IMR-90 (cell line): ENCODE data around the gene BMP7. TPM values are rescaled to one million over a fixed set of nuclear protein-coding genes. Genes with fewer than 3 reads are reported as not detected.

Experiments
- ATAC-seq: fragments of 200-7000 bp; cut with Tn5 transposase; 2 replicates; pipeline ENCODE4 v1.9.1; 2020; ENCODE audit warnings: low read depth, mild to moderate bottlenecking, moderate library complexity
- BruUV-seq: library from RNA; stranded (reverse); fragments of 400-500 nt; replicated peaks from 2 replicates; lab custom pipeline; 2021; lab: Mats Ljungman, UMichigan
- CTCF ChIA-PET: fragments of 300-600 bp; formaldehyde crosslinking; extraction: SDS; loops from one replicate; lab custom pipeline; 2021; ENCODE audit warnings: antibody characterized with exemption; lab: Yijun Ruan, JAX
- POLR2A ChIA-PET: fragments of 300-600 bp; sonication (Branson Sonifier 250); formaldehyde crosslinking; loops from one replicate; lab custom pipeline; 2022; ENCODE audit warnings: antibody characterized with exemption; ENCODE audit not compliant: unreplicated experiment; lab: Charles Lee
- DNase-seq: peaks from one replicate; pipeline ENCODE4 v3.0.0; 2013
- H2AFZ ChIP-seq: replicated peaks from 2 replicates; pipeline ENCODE3; 2013; ENCODE audit warnings: low read length, mild to moderate bottlenecking; ENCODE audit not compliant: poor library complexity
- H2AK5ac ChIP-seq: 2 replicates; pipeline ENCODE4 v1.6.1; 2013; ENCODE audit warnings: low read depth, low read length, inconsistent platforms
- H2AK9ac ChIP-seq: replicated peaks from 2 replicates; pipeline ENCODE3; 2013; ENCODE audit warnings: mild to moderate bottlenecking, low read depth, low read length, moderate library complexity; ENCODE audit not compliant: poor library complexity
- H2BK120ac ChIP-seq: 2 replicates; pipeline ENCODE4 v1.6.1; 2013; ENCODE audit warnings: low read depth, low read length, inconsistent platforms
- H2BK15ac ChIP-seq: 3 replicates; pipeline ENCODE4 v1.6.1; 2013; ENCODE audit warnings: low read depth, low read length, inconsistent platforms
- H2BK20ac ChIP-seq: 2 replicates; pipeline ENCODE4 v1.6.1; 2013; ENCODE audit warnings: low read depth, mild to moderate bottlenecking, inconsistent platforms, low read length, moderate library complexity
- H2BK5ac ChIP-seq: 2 replicates; pipeline ENCODE4 v1.6.1; 2013; ENCODE audit warnings: mild to moderate bottlenecking, low read depth, low read length, inconsistent platforms; ENCODE audit not compliant: poor library complexity, severe bottlenecking
- H3K14ac ChIP-seq: replicated peaks from 2 replicates; pipeline ENCODE4 v1.6.1; 2013; ENCODE audit warnings: low read depth, low read length, inconsistent platforms
- H3K18ac ChIP-seq: 2 replicates; pipeline ENCODE4 v1.6.1; 2013; ENCODE audit warnings: low read depth, low read length, control low read depth
- H3K23ac ChIP-seq: 2 replicates; pipeline ENCODE4 v1.6.1; 2013; ENCODE audit warnings: low read depth, low read length, inconsistent platforms
- H3K27ac ChIP-seq: 2 replicates; pipeline ENCODE4 v1.5.1; 2013; ENCODE audit warnings: mild to moderate bottlenecking, control low read depth, low read length; ENCODE audit not compliant: insufficient read depth
- H3K27me3 ChIP-seq: 2 replicates; pipeline ENCODE4 v1.6.1; 2013; ENCODE audit warnings: low read length; ENCODE audit not compliant: control insufficient read depth, insufficient read depth
- H3K36me3 ChIP-seq: 2 replicates; pipeline ENCODE4 v1.6.1; 2013; ENCODE audit warnings: low read length, mixed read lengths; ENCODE audit not compliant: control insufficient read depth, insufficient read depth
- H3K4ac ChIP-seq: 2 replicates; pipeline ENCODE4 v1.6.1; 2013; ENCODE audit warnings: low read depth, low read length, inconsistent platforms
- H3K4me1 ChIP-seq: 2 replicates; pipeline ENCODE4 v1.6.1; 2013; ENCODE audit warnings: low read length, mixed read lengths; ENCODE audit not compliant: control insufficient read depth, insufficient read depth
- H3K4me2 ChIP-seq: 2 replicates; pipeline ENCODE4 v1.6.1; 2013; ENCODE audit warnings: low read depth, mild to moderate bottlenecking, control low read depth, low read length, moderate library complexity
- H3K4me3 ChIP-seq: 2 replicates; pipeline ENCODE4 v1.5.1; 2013; ENCODE audit warnings: low read depth, mild to moderate bottlenecking, control low read depth, low read length, moderate library complexity; ENCODE audit not compliant: insufficient read depth
- H3K56ac ChIP-seq: 2 replicates; pipeline ENCODE4 v1.6.1; 2013; ENCODE audit warnings: low read length, inconsistent platforms; ENCODE audit not compliant: insufficient read depth; ENCODE audit errors: extremely low read depth
- H3K79me1 ChIP-seq, 2 experiments: 2 replicates each; pipeline ENCODE4 v1.6.1; 2013; ENCODE audit warnings: low read length in 2 of 2, inconsistent platforms in 1 of 2, low read depth in 1 of 2
- H3K9ac ChIP-seq: 2 replicates; pipeline ENCODE4 v1.6.1; 2013; ENCODE audit warnings: low read depth, low read length, control low read depth
- H3K9me1 ChIP-seq: 2 replicates; pipeline ENCODE4 v1.6.1; 2013; ENCODE audit warnings: low read length, inconsistent platforms; ENCODE audit not compliant: insufficient read depth
- H3K9me3 ChIP-seq: 2 replicates; pipeline ENCODE4 v1.6.1; 2013; ENCODE audit warnings: low read length; ENCODE audit not compliant: control insufficient read depth, insufficient read depth
- H4K20me1 ChIP-seq: 2 replicates; pipeline ENCODE4 v1.6.1; 2013; ENCODE audit warnings: low read length, inconsistent platforms; ENCODE audit not compliant: insufficient read depth
- H4K5ac ChIP-seq: 2 replicates; pipeline ENCODE4 v1.6.1; 2013; ENCODE audit warnings: mild to moderate bottlenecking, low read depth, low read length, control low read depth
- H4K8ac ChIP-seq, 2 experiments: 2 replicates each; pipeline ENCODE4 v1.6.1; 2013; ENCODE audit warnings: low read depth in 2 of 2, low read length in 2 of 2, control low read depth in 1 of 2, inconsistent platforms in 1 of 2
- H4K91ac ChIP-seq: 2 replicates; pipeline ENCODE4 v1.6.1; 2013; ENCODE audit warnings: low read depth, low read length, inconsistent platforms; ENCODE audit not compliant: insufficient read depth
- BHLHE40 ChIP-seq: fragments of 150-350 bp; IDR thresholded peaks from 2 replicates; pipeline ENCODE4 v1.6.1; 2016; ENCODE audit warnings: mild to moderate bottlenecking, low read depth, low read length
- CEBPB ChIP-seq: IDR thresholded peaks from 2 replicates; pipeline ENCODE4 v1.6.1; 2012; ENCODE audit warnings: low read depth, low read length, improper control_type of control experiment
- CHD1 ChIP-seq: IDR thresholded peaks from 2 replicates; pipeline ENCODE4 v1.6.1; 2012; ENCODE audit warnings: low read depth, low read length, improper control_type of control experiment
- MAFK ChIP-seq: IDR thresholded peaks from 2 replicates; pipeline ENCODE4 v1.6.1; 2012; ENCODE audit warnings: low read depth, low read length, improper control_type of control experiment
- MAZ ChIP-seq: IDR thresholded peaks from 2 replicates; pipeline ENCODE4 v1.6.1; 2012; ENCODE audit warnings: low read depth, mild to moderate bottlenecking, low read length, improper control_type of control experiment, moderate library complexity, borderline replicate concordance
- MXI1 ChIP-seq: IDR thresholded peaks from 2 replicates; pipeline ENCODE4 v1.6.1; 2012; ENCODE audit warnings: low read depth, mild to moderate bottlenecking, low read length, moderate library complexity, borderline replicate concordance
- POLR2A ChIP-seq: IDR thresholded peaks from 2 replicates; pipeline ENCODE4 v1.6.1; 2012; ENCODE audit warnings: mild to moderate bottlenecking, low read depth, low read length
- RAD21 ChIP-seq: IDR thresholded peaks from 2 replicates; pipeline ENCODE4 v1.6.1; 2012; ENCODE audit warnings: low read length, improper control_type of control experiment
- RCOR1 ChIP-seq: IDR thresholded peaks from 2 replicates; pipeline ENCODE4 v1.6.1; 2012; ENCODE audit warnings: mild to moderate bottlenecking, low read length, improper control_type of control experiment; ENCODE audit not compliant: insufficient replicate concordance
- RFX5 ChIP-seq: IDR thresholded peaks from 2 replicates; pipeline ENCODE4 v1.8.0; 2012; ENCODE audit warnings: low read depth, mild to moderate bottlenecking, low read length, moderate library complexity
- SMC3 ChIP-seq: fragments of 150-350 bp; IDR thresholded peaks from 2 replicates; pipeline ENCODE4 v1.6.1; 2016; ENCODE audit warnings: low read depth, mild to moderate bottlenecking, antibody characterized with exemption, low read length, moderate library complexity
- WGBS, 2 experiments: methylation state at CpG; one replicate each; pipeline versions ENCODE4 v1.1.5 to v1.1.7; 2013; ENCODE audit warnings: missing lambda C conversion rate in 2 of 2; ENCODE audit not compliant: insufficient read length in 1 of 2; ENCODE audit errors: extremely low coverage in 2 of 2; 5-methylcytosine and 5-hydroxymethylcytosine counted together
- dilution Hi-C: fragments of 300-500 bp; cut with HindIII; formaldehyde crosslinking; loops from one replicate; pipeline ENCODE4 v1.14.3; 2018; ENCODE audit warnings: low sequenced_read_pairs; ENCODE audit not compliant: unreplicated experiment
- in situ Hi-C: fragments of 300-500 bp; cut with MboI; formaldehyde crosslinking; loops from 3 replicates; pipeline ENCODE4 v1.14.3; 2019; ENCODE audit warnings: low sequenced_read_pairs, inconsistent platforms, mixed read lengths
- intact Hi-C: fragments of 100-400 bp; cut with micrococcal nuclease; formaldehyde crosslinking; loops from 2 replicates; pipeline ENCODE4 v1.10.0; 2022
- polyA plus RNA-seq, 3 experiments: library from polyadenylated mRNA; depleted of rRNA; stranded (reverse); fragments of >200 nt; gene quantifications; 2 replicates each; pipeline ENCODE4 v1.2.3, GENCODE V29; 2012; ENCODE audit warnings: low replicate concordance in 1 of 3
- total RNA-seq: library from RNA; depleted of rRNA; stranded (reverse); fragments of >200 nt; gene quantifications from 2 replicates; pipeline ENCODE4 v1.2.3, GENCODE V29; 2012
- TF ChIP-seq, protein P1 (sequence below): fragments of 150-350 bp; IDR thresholded peaks from 2 replicates; pipeline ENCODE4 v1.6.1; 2017; ENCODE audit warnings: mild to moderate bottlenecking, antibody characterized with exemption, low read length, low read depth
- TF ChIP-seq, protein P2 (sequence below): fragments of 150-350 bp; IDR thresholded peaks from 2 replicates; pipeline ENCODE4 v1.6.1; 2016; ENCODE audit warnings: low read depth, mild to moderate bottlenecking, low read length, moderate library complexity, borderline replicate concordance
- TF ChIP-seq, protein P3 (sequence below): conservative IDR thresholded peaks from 2 replicates; pipeline ENCODE4 v1.5.1; 2012; ENCODE audit warnings: mild to moderate bottlenecking, low read depth, low read length, improper control_type of control experiment

Gene BMP7
- total and polyA plus RNA-seq, 2 of the 4 experiments (the other 2 are of a cell fraction) = not detected

DNA sequence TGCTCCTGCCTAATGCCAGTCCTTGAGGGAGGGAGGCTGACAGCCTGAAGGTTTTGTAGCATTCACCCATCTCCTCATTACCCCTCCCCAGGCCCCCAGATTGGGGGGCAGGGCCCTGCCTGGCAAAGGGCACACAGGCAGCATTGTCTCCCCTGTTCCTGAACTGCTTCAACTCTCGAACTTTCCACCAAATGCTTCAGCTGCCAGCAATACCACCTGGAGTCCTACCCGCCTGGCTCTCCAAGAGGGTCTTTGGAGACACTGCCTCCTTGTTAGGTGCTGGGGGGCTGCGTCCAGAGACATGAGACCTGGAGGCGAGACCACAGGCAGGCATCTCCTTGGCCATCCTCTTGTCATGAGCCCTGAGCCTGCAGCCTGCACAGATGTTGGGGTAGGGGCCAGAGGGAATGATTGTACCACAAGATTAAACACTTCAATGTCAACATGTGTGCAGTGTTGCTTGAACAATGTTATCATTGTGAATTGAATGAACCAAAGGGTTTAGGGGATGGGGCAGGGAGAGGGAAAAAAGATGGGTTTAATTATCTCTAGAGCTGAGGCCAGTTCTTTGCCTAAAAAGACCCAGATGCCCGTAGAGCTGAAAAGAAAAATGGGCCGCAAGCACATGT is 25.0 kb downstream of the BMP7 start:
- Histone ChIP-seq H3K4me2 (no peak overlapping the region), H2BK15ac (no peak overlapping the region), H4K8ac (no peak overlapping the region), H3K9ac (no peak overlapping the region), H4K20me1 (no peaks in the 10 kb centered on the region), H4K91ac (no peak overlapping the region), H3K4me1 (no peaks in the 10 kb centered on the region), H2AK9ac (no peak overlapping the region), H3K79me1 (no peaks in the 10 kb centered on the region), H3K4ac (no peak overlapping the region), H3K18ac (no peak overlapping the region), H3K27ac (no peak overlapping the region), H4K5ac (no peak overlapping the region), H2AFZ (no peak overlapping the region), H2BK20ac (no peak overlapping the region), H3K9me1 (no peaks in the 10 kb centered on the region), H3K27me3 (no peaks in the 10 kb centered on the region), H3K9me3 (no peaks in the 10 kb centered on the region), H3K36me3 (no peaks in the 10 kb centered on the region), H3K56ac (no peak overlapping the region), H3K23ac (no peak overlapping the region), H2AK5ac (no peak overlapping the region), H3K4me3 (no peak overlapping the region), H3K14ac (no peak overlapping the region), H2BK5ac (no peak overlapping the region), H2BK120ac (no peak overlapping the region)
- TF ChIP-seq BHLHE40 = no peak
- TF ChIP-seq, protein P1, sequence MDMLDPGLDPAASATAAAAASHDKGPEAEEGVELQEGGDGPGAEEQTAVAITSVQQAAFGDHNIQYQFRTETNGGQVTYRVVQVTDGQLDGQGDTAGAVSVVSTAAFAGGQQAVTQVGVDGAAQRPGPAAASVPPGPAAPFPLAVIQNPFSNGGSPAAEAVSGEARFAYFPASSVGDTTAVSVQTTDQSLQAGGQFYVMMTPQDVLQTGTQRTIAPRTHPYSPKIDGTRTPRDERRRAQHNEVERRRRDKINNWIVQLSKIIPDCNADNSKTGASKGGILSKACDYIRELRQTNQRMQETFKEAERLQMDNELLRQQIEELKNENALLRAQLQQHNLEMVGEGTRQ = no peak
- TF ChIP-seq POLR2A = no peak
- no peak for TF ChIP-seq RFX5
- no peak for TF ChIP-seq MXI1
- TF ChIP-seq, protein P2, sequence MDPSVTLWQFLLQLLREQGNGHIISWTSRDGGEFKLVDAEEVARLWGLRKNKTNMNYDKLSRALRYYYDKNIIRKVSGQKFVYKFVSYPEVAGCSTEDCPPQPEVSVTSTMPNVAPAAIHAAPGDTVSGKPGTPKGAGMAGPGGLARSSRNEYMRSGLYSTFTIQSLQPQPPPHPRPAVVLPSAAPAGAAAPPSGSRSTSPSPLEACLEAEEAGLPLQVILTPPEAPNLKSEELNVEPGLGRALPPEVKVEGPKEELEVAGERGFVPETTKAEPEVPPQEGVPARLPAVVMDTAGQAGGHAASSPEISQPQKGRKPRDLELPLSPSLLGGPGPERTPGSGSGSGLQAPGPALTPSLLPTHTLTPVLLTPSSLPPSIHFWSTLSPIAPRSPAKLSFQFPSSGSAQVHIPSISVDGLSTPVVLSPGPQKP = no peak
- no peak for TF ChIP-seq SMC3
- TF ChIP-seq, protein P3, sequence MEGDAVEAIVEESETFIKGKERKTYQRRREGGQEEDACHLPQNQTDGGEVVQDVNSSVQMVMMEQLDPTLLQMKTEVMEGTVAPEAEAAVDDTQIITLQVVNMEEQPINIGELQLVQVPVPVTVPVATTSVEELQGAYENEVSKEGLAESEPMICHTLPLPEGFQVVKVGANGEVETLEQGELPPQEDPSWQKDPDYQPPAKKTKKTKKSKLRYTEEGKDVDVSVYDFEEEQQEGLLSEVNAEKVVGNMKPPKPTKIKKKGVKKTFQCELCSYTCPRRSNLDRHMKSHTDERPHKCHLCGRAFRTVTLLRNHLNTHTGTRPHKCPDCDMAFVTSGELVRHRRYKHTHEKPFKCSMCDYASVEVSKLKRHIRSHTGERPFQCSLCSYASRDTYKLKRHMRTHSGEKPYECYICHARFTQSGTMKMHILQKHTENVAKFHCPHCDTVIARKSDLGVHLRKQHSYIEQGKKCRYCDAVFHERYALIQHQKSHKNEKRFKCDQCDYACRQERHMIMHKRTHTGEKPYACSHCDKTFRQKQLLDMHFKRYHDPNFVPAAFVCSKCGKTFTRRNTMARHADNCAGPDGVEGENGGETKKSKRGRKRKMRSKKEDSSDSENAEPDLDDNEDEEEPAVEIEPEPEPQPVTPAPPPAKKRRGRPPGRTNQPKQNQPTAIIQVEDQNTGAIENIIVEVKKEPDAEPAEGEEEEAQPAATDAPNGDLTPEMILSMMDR = no peak
- no peak for TF ChIP-seq MAFK
- no peak for TF ChIP-seq RCOR1
- TF ChIP-seq RAD21 = no peak
- no peak for TF ChIP-seq CHD1
- no peak for TF ChIP-seq MAZ
- TF ChIP-seq CEBPB = no peak
- no CpG with 5 or more reads among the region's 6 CpGs for WGBS, 2 experiments
- no peak for DNase-seq
- dilution Hi-C loops (no loop called here), in situ Hi-C loops (no loop called here), intact Hi-C loops (no loop called here)
- no TSS peak for BruUV-seq
- ChIA-PET POLR2A (no interaction called here), CTCF (no interaction called here)
- ATAC-seq = no peak
